Peyer's patch (tissue), 4 donors: Measurements from ENCODE around the gene PRELID1.

Experiments
- POLR2A ChIP-seq, 2 donors: fragments of 450-650 bp; IDR thresholded peaks; one replicate each; pipeline ENCODE4 v1.5.1; 2017; ENCODE audit warnings: antibody characterized with exemption in 2 of 2, mild to moderate bottlenecking in 2 of 2, moderate library complexity in 2 of 2
- TF ChIP-seq, protein P1 (sequence below), 6 experiments: fragments of 450-650 bp in 4 of 6; fragments of 200-600 bp in 2 of 6; sonication (generic) in 1 of 6; IDR thresholded peaks; one replicate each; pipeline ENCODE4 v1.5.1; 2017 to 2019; ENCODE audit warnings: antibody characterized with exemption in 6 of 6, mild to moderate bottlenecking in 3 of 6, moderate library complexity in 1 of 6

GRCh38 chr5:177302354-177303110 is 1.1 kb upstream of the PRELID1 start:
- TF ChIP-seq, protein P1, sequence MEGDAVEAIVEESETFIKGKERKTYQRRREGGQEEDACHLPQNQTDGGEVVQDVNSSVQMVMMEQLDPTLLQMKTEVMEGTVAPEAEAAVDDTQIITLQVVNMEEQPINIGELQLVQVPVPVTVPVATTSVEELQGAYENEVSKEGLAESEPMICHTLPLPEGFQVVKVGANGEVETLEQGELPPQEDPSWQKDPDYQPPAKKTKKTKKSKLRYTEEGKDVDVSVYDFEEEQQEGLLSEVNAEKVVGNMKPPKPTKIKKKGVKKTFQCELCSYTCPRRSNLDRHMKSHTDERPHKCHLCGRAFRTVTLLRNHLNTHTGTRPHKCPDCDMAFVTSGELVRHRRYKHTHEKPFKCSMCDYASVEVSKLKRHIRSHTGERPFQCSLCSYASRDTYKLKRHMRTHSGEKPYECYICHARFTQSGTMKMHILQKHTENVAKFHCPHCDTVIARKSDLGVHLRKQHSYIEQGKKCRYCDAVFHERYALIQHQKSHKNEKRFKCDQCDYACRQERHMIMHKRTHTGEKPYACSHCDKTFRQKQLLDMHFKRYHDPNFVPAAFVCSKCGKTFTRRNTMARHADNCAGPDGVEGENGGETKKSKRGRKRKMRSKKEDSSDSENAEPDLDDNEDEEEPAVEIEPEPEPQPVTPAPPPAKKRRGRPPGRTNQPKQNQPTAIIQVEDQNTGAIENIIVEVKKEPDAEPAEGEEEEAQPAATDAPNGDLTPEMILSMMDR (IDR thresholded peaks at IDR 0.05), result peak in 2 of 6 experiments; percentile 24 to 28
- no peak for TF ChIP-seq POLR2A (IDR thresholded peaks at IDR 0.05)
